ENCODE measurements around the gene TNIK. TPM values are rescaled to one million over a fixed set of nuclear protein-coding genes. Genes with fewer than 3 reads are reported as not detected.
A peak's percentile ranks its signal among the peaks of the same experiment; 100 is the strongest.

The TNIK gene
- total and polyA plus RNA-seq, 10 of the 15 experiments (the other 5 are each of a cell fraction or from before 2014, with no cell fraction given) = 13.9 to 74.3 (median 48.2) TPM

DNA sequence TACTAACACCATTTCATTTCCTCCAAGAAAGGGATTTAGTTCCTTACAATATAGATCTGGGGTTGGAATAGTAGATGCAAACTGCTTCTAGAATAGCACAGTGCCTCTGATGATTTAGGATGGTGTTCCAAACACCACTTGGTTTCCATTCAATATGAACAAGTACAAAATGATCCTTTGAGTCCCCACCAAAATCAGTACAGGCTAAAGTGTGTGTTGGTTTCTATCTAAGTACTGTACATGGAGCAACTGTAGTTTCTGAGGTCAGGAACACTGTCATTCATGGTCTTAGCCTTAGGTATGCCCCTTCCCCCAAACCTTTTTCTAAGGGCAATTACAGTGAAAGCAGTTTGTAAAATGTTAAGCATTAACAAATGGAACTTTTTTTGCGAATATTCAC lies 162.3 kb downstream of the TNIK start:
- ATAC-seq = no peak
- Histone ChIP-seq H3K27ac (ENCODE audit: control insufficient read depth, insufficient read depth) (peak overlapping the region; percentile 22), H3K9me3 (replicated peaks; ENCODE audit: control insufficient read depth, insufficient read depth, low read length) (no peaks in the 10 kb centered on the region; the same call in 2 of the 3 replicates), H3K4me3 (no peak overlapping the region), H3K27me3 (replicated peaks in 1 of 2; ENCODE audit: control insufficient read depth in 2 of 2, insufficient read depth in 2 of 2, low read length in 1 of 2) (no peaks in the 10 kb centered on the region), H3K4me1 (ENCODE audit: control insufficient read depth, insufficient read depth, low read length) (peaks cover 49% of the 10 kb centered on the region), H2AFZ (ENCODE audit: control insufficient read depth, low read depth, low read length) (no peak overlapping the region), H3K79me2 (ENCODE audit: control insufficient read depth, insufficient read depth, low read length) (peaks cover 80% of the 10 kb centered on the region), H3K9ac (ENCODE audit: control insufficient read depth, insufficient read depth, low read length) (no peak overlapping the region), H3K4me2 (ENCODE audit: control insufficient read depth, insufficient read depth) (no peak overlapping the region), H3K36me3 (ENCODE audit: control insufficient read depth in 2 of 2, insufficient read depth in 2 of 2, low read length in 1 of 2) (no peaks in the 10 kb centered on the region; a peak in 1 of 4 replicates), H4K20me1 (ENCODE audit: control insufficient read depth, insufficient read depth) (no peaks in the 10 kb centered on the region)
- intact Hi-C loops (cut with micrococcal nuclease; ENCODE audit: unreplicated experiment) (no loop called here), in situ Hi-C loops (cut with MboI) (no loop called here)
- POLR2A ChIA-PET = interaction anchor here (1.3 kb wide), 1 partner anchor 49 kb away, joined by 3 read pairs; no protein-coding TSS in a partner anchor
- no peak for DNase-seq (ENCODE audit: low read depth, low spot score)
- no TSS peak for BruUV-seq (replicated peaks)
- WGBS (ENCODE audit: insufficient coverage, insufficient replicate concordance, low lambda C conversion rate, missing lambda C conversion rate) = 44% methylated on average over 1 of the region's 1 CpG
- FAIRE-seq = no peak
- RAD21 ChIA-PET (ENCODE audit: unreplicated experiment) = no interaction called here
- TF ChIP-seq PML (IDR thresholded peaks at IDR 0.05; ENCODE audit: low read length) = 0 out of 2 replicates have a peak, but pooled peaks have one; percentile 19
- no peak for TF ChIP-seq JUND (IDR thresholded peaks at IDR 0.05; ENCODE audit: low read depth, low read length)
- CTCF ChIA-PET = no interaction called here
- SMC1A ChIA-PET (ENCODE audit: uncharacterized antibody, unreplicated experiment) = interaction anchor here (1.0 to 7.3 kb wide), 2 partner anchors 11 to 15 kb away, joined by 3 to 59 read pairs; no protein-coding TSS in a partner anchor

DNA sequence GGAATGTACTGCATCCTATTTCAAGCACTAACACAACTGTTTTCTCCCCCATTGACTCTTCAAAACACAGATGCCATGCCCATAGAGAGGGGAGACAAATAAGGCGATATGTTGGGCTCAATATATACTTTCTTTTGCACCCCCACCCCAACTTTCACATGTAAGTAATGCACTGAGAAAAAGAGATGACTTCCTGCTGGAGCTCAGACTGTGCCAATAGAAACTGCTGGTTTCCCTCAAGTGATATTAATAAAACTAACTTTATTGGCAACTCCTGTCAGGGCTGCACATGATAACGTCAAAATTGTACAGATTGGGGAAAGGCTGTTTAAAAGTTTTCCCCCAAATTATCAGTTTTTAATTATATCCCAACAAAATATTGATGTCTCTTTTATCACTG lies 163.0 kb downstream of the TNIK start:
- DNase-seq (ENCODE audit: low read depth, low spot score) (no peak), ATAC-seq (no peak), FAIRE-seq (no peak)
- no peaks in the 10 kb centered on the region for H3K27me3 ChIP-seq (replicated peaks in 1 of 2; ENCODE audit: control insufficient read depth in 2 of 2, insufficient read depth in 2 of 2, low read length in 1 of 2)
- ChIA-PET SMC1A (ENCODE audit: uncharacterized antibody, unreplicated experiment) (interaction anchor here (0.8 to 7.3 kb wide), 8 partner anchors 9 to 110 kb away, joined by 3 to 59 read pairs (median 4); no protein-coding TSS in a partner anchor), POLR2A (interaction anchor here (1.3 kb wide), 2 partner anchors 17 to 50 kb away, joined by 3 read pairs; no protein-coding TSS in a partner anchor), RAD21 (ENCODE audit: unreplicated experiment) (interaction anchor here (1.4 kb wide), 1 partner anchor 13 kb away, joined by 3 read pairs; no protein-coding TSS in a partner anchor), CTCF (no interaction called here)
- H4K20me1 ChIP-seq (ENCODE audit: control insufficient read depth, insufficient read depth) = no peaks in the 10 kb centered on the region
- intact Hi-C loops (cut with micrococcal nuclease; ENCODE audit: unreplicated experiment) (no loop called here), in situ Hi-C loops (cut with MboI) (no loop called here)
- H3K36me3 ChIP-seq (ENCODE audit: control insufficient read depth in 2 of 2, insufficient read depth in 2 of 2, low read length in 1 of 2) = no peaks in the 10 kb centered on the region; a peak in 1 of 4 replicates
- no peak overlapping the region for H3K9ac ChIP-seq (ENCODE audit: control insufficient read depth, insufficient read depth, low read length)
- no peak overlapping the region for H2AFZ ChIP-seq (ENCODE audit: control insufficient read depth, low read depth, low read length)
- no TSS peak for BruUV-seq (replicated peaks)
- peak overlapping the region; percentile 23; the same call in 1 of the 2 replicates for H3K4me2 ChIP-seq (ENCODE audit: control insufficient read depth, insufficient read depth)
- 95% methylated on average over 2 of the region's 2 CpGs for WGBS (ENCODE audit: insufficient coverage, insufficient replicate concordance, low lambda C conversion rate, missing lambda C conversion rate)
- H3K79me2 ChIP-seq (ENCODE audit: control insufficient read depth, insufficient read depth, low read length) = peaks cover 82% of the 10 kb centered on the region
- no peaks in the 10 kb centered on the region; the same call in 2 of the 3 replicates for H3K9me3 ChIP-seq (replicated peaks; ENCODE audit: control insufficient read depth, insufficient read depth, low read length)
- TF ChIP-seq, protein P1, sequence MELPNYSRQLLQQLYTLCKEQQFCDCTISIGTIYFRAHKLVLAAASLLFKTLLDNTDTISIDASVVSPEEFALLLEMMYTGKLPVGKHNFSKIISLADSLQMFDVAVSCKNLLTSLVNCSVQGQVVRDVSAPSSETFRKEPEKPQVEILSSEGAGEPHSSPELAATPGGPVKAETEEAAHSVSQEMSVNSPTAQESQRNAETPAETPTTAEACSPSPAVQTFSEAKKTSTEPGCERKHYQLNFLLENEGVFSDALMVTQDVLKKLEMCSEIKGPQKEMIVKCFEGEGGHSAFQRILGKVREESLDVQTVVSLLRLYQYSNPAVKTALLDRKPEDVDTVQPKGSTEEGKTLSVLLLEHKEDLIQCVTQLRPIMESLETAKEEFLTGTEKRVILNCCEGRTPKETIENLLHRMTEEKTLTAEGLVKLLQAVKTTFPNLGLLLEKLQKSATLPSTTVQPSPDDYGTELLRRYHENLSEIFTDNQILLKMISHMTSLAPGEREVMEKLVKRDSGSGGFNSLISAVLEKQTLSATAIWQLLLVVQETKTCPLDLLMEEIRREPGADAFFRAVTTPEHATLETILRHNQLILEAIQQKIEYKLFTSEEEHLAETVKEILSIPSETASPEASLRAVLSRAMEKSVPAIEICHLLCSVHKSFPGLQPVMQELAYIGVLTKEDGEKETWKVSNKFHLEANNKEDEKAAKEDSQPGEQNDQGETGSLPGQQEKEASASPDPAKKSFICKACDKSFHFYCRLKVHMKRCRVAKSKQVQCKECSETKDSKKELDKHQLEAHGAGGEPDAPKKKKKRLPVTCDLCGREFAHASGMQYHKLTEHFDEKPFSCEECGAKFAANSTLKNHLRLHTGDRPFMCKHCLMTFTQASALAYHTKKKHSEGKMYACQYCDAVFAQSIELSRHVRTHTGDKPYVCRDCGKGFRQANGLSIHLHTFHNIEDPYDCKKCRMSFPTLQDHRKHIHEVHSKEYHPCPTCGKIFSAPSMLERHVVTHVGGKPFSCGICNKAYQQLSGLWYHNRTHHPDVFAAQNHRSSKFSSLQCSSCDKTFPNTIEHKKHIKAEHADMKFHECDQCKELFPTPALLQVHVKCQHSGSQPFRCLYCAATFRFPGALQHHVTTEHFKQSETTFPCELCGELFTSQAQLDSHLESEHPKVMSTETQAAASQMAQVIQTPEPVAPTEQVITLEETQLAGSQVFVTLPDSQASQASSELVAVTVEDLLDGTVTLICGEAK (IDR thresholded peaks at IDR 0.05; ENCODE audit: borderline replicate concordance) = peak; percentile 83
- TF ChIP-seq HCFC1 (IDR thresholded peaks at IDR 0.05; ENCODE audit: low read length) = no peak
- 0 out of 2 replicates have a peak, but pooled peaks have one; percentile 23 for TF ChIP-seq NFIC (IDR thresholded peaks at IDR 0.05; ENCODE audit: low read depth, low read length)
- peak overlapping the region; percentile 2; the same call in 1 of the 2 replicates for H3K27ac ChIP-seq (ENCODE audit: control insufficient read depth, insufficient read depth)
- H3K4me1 ChIP-seq (ENCODE audit: control insufficient read depth, insufficient read depth, low read length) = peaks cover 56% of the 10 kb centered on the region
- no peak overlapping the region for H3K4me3 ChIP-seq

All from GM12878 (cell line).